C4-2B (cell line): ENCODE data around the gene OR4C45.
A peak's percentile ranks its signal among the peaks of the same experiment; 100 is the strongest.
"Not testable (repeated sequence)": the region's sequence is repeated elsewhere in the genome, so short reads cannot be mapped to it uniquely, and the experiment has no call there.

Experiments
- H3K27ac ChIP-seq: fragments of 450-650 bp; 2 replicates; pipeline ENCODE4 v1.5.1; 2017
- CTCF ChIP-seq: fragments of 450-650 bp; conservative IDR thresholded peaks from 2 replicates; pipeline ENCODE4 v1.5.1; 2017; ENCODE audit warnings: mild to moderate bottlenecking
- ZFX ChIP-seq: fragments of 450-650 bp; IDR thresholded peaks from 2 replicates; pipeline ENCODE4 v1.6.1; 2017

The OR4C45 gene

GRCh38 chr11:50032574-50032973 is at the start of gene OR4C45:
OR4C45 (plus strand) TSS chr11:50032874.
- TF ChIP-seq CTCF (no peak), ZFX (no peak)
- H3K27ac ChIP-seq = no peak within 1 kb of the TSS

- H3K27ac ChIP-seq = no peak overlapping the region
- peak; percentile 71 for TF ChIP-seq CTCF
- TF ChIP-seq ZFX = no peak
Observed at GRCh38 chr11:49995565-49995964, 37.1 kb upstream of the OR4C45 start.

GRCh38 chr11:50030193-50030592 is 2.5 kb upstream of the OR4C45 start:
- no peak overlapping the region for H3K27ac ChIP-seq
- TF ChIP-seq CTCF (no peak), ZFX (no peak)

- not testable (repeated sequence) for H3K27ac ChIP-seq
Observed at GRCh38 chr11:50036239-50036638, 3.6 kb downstream of the OR4C45 start.

GRCh38 chr11:50037251-50037650 is 4.6 kb downstream of the OR4C45 start:
- no peak overlapping the region for H3K27ac ChIP-seq

GRCh38 chr11:50044647-50045046 is 12.0 kb downstream of the OR4C45 start:
- TF ChIP-seq CTCF (no peak), ZFX (no peak)

More at GRCh38 chr11:50037251-50037650, 4.6 kb downstream of the OR4C45 start:
- TF ChIP-seq ZFX = no peak
- TF ChIP-seq CTCF = no peak

GRCh38 chr11:50063056-50063455 is 30.4 kb downstream of the OR4C45 start:
- H3K27ac ChIP-seq = not testable (repeated sequence)

More at GRCh38 chr11:50044647-50045046, 12.0 kb downstream of the OR4C45 start:
- H3K27ac ChIP-seq = no peak overlapping the region

- H3K27ac ChIP-seq = no peak overlapping the region
- TF ChIP-seq ZFX = no peak
- TF ChIP-seq CTCF = no peak
Observed at GRCh38 chr11:50070389-50070788, 37.7 kb downstream of the OR4C45 start.
